Measurements from ENCODE around the gene CSTF3. TPM values are rescaled to one million over a fixed set of nuclear protein-coding genes. Genes with fewer than 3 reads are reported as not detected.
"Not testable (repeated sequence)": the region's sequence is repeated elsewhere in the genome, so short reads cannot be mapped to it uniquely, and the experiment has no call there.

Gene CSTF3
- total and polyA plus RNA-seq, 4 donors: 14.3 to 35.6 (median 27.3) TPM

- Histone ChIP-seq H3K27ac (ENCODE audit: low read depth in 1 of 2, low read length in 1 of 2) (no peak overlapping the region), H3K4me1 (ENCODE audit: control insufficient read depth in 5 of 5, insufficient read depth in 5 of 5, low read length in 5 of 5) (peaks cover 0 to 3% (median 0%) of the 10 kb centered on the region in 5 donors), H3K27me3 (ENCODE audit: control insufficient read depth in 3 of 3, insufficient read depth in 3 of 3, low read length in 2 of 3) (no peaks in the 10 kb centered on the region), H3K9ac (ENCODE audit: insufficient read depth in 1 of 2, low read length in 2 of 2) (no peak overlapping the region), H3K36me3 (ENCODE audit: control insufficient read depth in 4 of 4, insufficient read depth in 4 of 4, low read length in 4 of 4) (no peaks in the 10 kb centered on the region), H3K4me3 (no peak overlapping the region), H3K9me3 (ENCODE audit: control insufficient read depth in 4 of 4, insufficient read depth in 3 of 4, low read length in 3 of 4) (no peaks in the 10 kb centered on the region)
- ATAC-seq (ENCODE audit: insufficient read depth, low FRiP score) (no peak), DNase-seq (no peak)
- WGBS, 2 donors: 91 to 92% methylated on average over 8 of the region's 8 CpGs
- TF ChIP-seq, protein P1, sequence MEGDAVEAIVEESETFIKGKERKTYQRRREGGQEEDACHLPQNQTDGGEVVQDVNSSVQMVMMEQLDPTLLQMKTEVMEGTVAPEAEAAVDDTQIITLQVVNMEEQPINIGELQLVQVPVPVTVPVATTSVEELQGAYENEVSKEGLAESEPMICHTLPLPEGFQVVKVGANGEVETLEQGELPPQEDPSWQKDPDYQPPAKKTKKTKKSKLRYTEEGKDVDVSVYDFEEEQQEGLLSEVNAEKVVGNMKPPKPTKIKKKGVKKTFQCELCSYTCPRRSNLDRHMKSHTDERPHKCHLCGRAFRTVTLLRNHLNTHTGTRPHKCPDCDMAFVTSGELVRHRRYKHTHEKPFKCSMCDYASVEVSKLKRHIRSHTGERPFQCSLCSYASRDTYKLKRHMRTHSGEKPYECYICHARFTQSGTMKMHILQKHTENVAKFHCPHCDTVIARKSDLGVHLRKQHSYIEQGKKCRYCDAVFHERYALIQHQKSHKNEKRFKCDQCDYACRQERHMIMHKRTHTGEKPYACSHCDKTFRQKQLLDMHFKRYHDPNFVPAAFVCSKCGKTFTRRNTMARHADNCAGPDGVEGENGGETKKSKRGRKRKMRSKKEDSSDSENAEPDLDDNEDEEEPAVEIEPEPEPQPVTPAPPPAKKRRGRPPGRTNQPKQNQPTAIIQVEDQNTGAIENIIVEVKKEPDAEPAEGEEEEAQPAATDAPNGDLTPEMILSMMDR (IDR thresholded peaks at IDR 0.05; ENCODE audit: control extremely low read depth, extremely low read depth): no peak
Measured at GRCh38 chr11:33177676-33178336, 16.5 kb upstream of the CSTF3 start.

DNA sequence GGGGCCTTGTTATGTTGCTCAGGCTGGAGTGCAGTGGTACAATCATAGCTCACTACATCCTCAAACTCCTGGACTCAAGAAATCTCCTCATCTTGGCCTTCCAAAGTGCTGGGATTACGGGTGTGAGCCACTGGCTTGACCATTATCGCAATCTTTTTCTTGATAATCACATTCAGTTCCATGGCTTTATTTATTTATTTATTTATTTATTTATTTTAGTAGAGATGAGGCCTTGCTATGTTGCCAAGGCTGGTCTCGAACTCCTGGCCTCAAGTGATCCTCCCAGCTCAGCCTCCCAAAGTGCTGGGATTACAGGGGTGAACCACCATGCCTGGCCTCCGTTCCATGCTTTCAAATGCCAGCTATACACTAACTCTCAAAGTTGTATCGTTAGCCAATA is 15.5 kb upstream of the CSTF3 start:
- H3K4me1 ChIP-seq (ENCODE audit: control insufficient read depth in 5 of 5, insufficient read depth in 5 of 5, low read length in 5 of 5); ATAC-seq (ENCODE audit: insufficient read depth, low FRiP score); H3K9me3 ChIP-seq (ENCODE audit: control insufficient read depth in 4 of 4, insufficient read depth in 3 of 4, low read length in 3 of 4); H3K36me3 ChIP-seq (ENCODE audit: control insufficient read depth in 4 of 4, insufficient read depth in 4 of 4, low read length in 4 of 4); H3K27ac ChIP-seq (ENCODE audit: low read depth in 1 of 2, low read length in 1 of 2); H3K4me3 ChIP-seq; H3K27me3 ChIP-seq (ENCODE audit: control insufficient read depth in 3 of 3, insufficient read depth in 3 of 3, low read length in 2 of 3); H3K9ac ChIP-seq (ENCODE audit: insufficient read depth in 1 of 2, low read length in 2 of 2); DNase-seq: not testable (repeated sequence)
- 93 to 98% methylated on average over 5 of the region's 5 CpGs for WGBS, 2 donors

GRCh38 chr11:33172996-33173395 is 11.7 kb upstream of the CSTF3 start:
- TF ChIP-seq, protein P1 (IDR thresholded peaks at IDR 0.05; ENCODE audit: control extremely low read depth, extremely low read depth): no peak
- Histone ChIP-seq H3K36me3 (ENCODE audit: control insufficient read depth in 4 of 4, insufficient read depth in 4 of 4, low read length in 4 of 4) (no peaks in the 10 kb centered on the region), H3K9ac (ENCODE audit: insufficient read depth in 1 of 2, low read length in 2 of 2) (no peak overlapping the region), H3K27me3 (ENCODE audit: control insufficient read depth in 3 of 3, insufficient read depth in 3 of 3, low read length in 2 of 3) (no peaks in the 10 kb centered on the region), H3K4me1 (ENCODE audit: control insufficient read depth in 5 of 5, insufficient read depth in 5 of 5, low read length in 5 of 5) (peaks cover 0 to 3% (median 0%) of the 10 kb centered on the region in 5 donors), H3K27ac (ENCODE audit: low read depth in 1 of 2, low read length in 1 of 2) (no peak overlapping the region), H3K9me3 (ENCODE audit: control insufficient read depth in 4 of 4, insufficient read depth in 3 of 4, low read length in 3 of 4) (no peaks in the 10 kb centered on the region), H3K4me3 (no peak overlapping the region)
- ATAC-seq (ENCODE audit: insufficient read depth, low FRiP score) (no peak), DNase-seq (no peak)
- 33 to 61% methylated on average over 2 of the region's 2 CpGs for WGBS, 2 donors

- H3K9ac ChIP-seq (ENCODE audit: insufficient read depth in 1 of 2, low read length in 2 of 2): no peak overlapping the region
- no peaks in the 10 kb centered on the region for H3K27me3 ChIP-seq (ENCODE audit: control insufficient read depth in 3 of 3, insufficient read depth in 3 of 3, low read length in 2 of 3)
- ATAC-seq (ENCODE audit: insufficient read depth, low FRiP score): no peak
- H3K27ac ChIP-seq (ENCODE audit: low read depth in 1 of 2, low read length in 1 of 2): no peak overlapping the region
- H3K4me3 ChIP-seq: no peak overlapping the region
- H3K4me1 ChIP-seq (ENCODE audit: control insufficient read depth in 5 of 5, insufficient read depth in 5 of 5, low read length in 5 of 5): peaks cover 0 to 3% (median 0%) of the 10 kb centered on the region in 5 donors
- DNase-seq: no peak
- TF ChIP-seq, protein P1 (IDR thresholded peaks at IDR 0.05; ENCODE audit: control extremely low read depth, extremely low read depth): no peak
- 93 to 97% methylated on average over 5 of the region's 5 CpGs for WGBS, 2 donors
- no peaks in the 10 kb centered on the region for H3K9me3 ChIP-seq (ENCODE audit: control insufficient read depth in 4 of 4, insufficient read depth in 3 of 4, low read length in 3 of 4)
- H3K36me3 ChIP-seq (ENCODE audit: control insufficient read depth in 4 of 4, insufficient read depth in 4 of 4, low read length in 4 of 4): no peaks in the 10 kb centered on the region
Measured at GRCh38 chr11:33172345-33172744, 11.1 kb upstream of the CSTF3 start.

Measured in lung (tissue), 12 donors.